H7 (cell line): ENCODE data around the gene DOK3. TPM values are rescaled to one million over a fixed set of nuclear protein-coding genes. Genes with fewer than 3 reads are reported as not detected.

Experiments used
- DNase-seq: peaks from one replicate; pipeline ENCODE4 v3.0.0; 2012
- H3K27me3 ChIP-seq: 2 replicates; pipeline ENCODE4 v1.6.0; 2011; ENCODE audit warnings: mild to moderate bottlenecking, low read length; ENCODE audit not compliant: control insufficient read depth, insufficient read depth
- H3K36me3 ChIP-seq: replicated peaks from 2 replicates; pipeline ENCODE4 v1.5.1; 2011; ENCODE audit warnings: low read length; ENCODE audit not compliant: control insufficient read depth, insufficient read depth
- H3K4me3 ChIP-seq: 2 replicates; pipeline ENCODE4 v1.5.1; 2011; ENCODE audit warnings: low read depth, mild to moderate bottlenecking, control low read depth, low read length, moderate library complexity; ENCODE audit not compliant: insufficient read depth
- total RNA-seq: library from RNA; depleted of rRNA; stranded (reverse); fragments of >200 nt; shearing (Covaris generic); gene quantifications from 2 replicates; pipeline ENCODE4 v1.2.3, GENCODE V29; 2014

Gene DOK3
- total RNA-seq, 1 experiment from 2014 or later, result 0.76 TPM

GRCh38 chr5:177526191-177526590 is 16.6 kb upstream of the DOK3 start:
- DNase-seq, result no peak
- Histone ChIP-seq H3K36me3 (peaks cover 54% of the 10 kb centered on the region), H3K4me3 (no peak overlapping the region), H3K27me3 (no peaks in the 10 kb centered on the region)

GRCh38 chr5:177524941-177525655 is 15.5 kb upstream of the DOK3 start:
- Histone ChIP-seq H3K36me3 (peaks cover 54% of the 10 kb centered on the region), H3K4me3 (no peak overlapping the region), H3K27me3 (no peaks in the 10 kb centered on the region)
- no peak for DNase-seq

- no peak for DNase-seq
- Histone ChIP-seq H3K27me3 (no peaks in the 10 kb centered on the region), H3K36me3 (peaks cover 50% of the 10 kb centered on the region), H3K4me3 (no peak overlapping the region)
These were observed 14.9 kb upstream of the DOK3 start for GRCh38 chr5:177524539-177524900.

GRCh38 chr5:177523711-177524538 is 14.3 kb upstream of the DOK3 start:
- Histone ChIP-seq H3K36me3 (peaks cover 47% of the 10 kb centered on the region), H3K4me3 (no peak overlapping the region), H3K27me3 (no peaks in the 10 kb centered on the region)
- no peak for DNase-seq

- no peak for DNase-seq
- Histone ChIP-seq H3K36me3 (peaks cover 35% of the 10 kb centered on the region), H3K27me3 (no peaks in the 10 kb centered on the region), H3K4me3 (no peak overlapping the region)
These were observed 11.4 kb upstream of the DOK3 start for GRCh38 chr5:177520916-177521513.

GRCh38 chr5:177520271-177520670 is 10.6 kb upstream of the DOK3 start:
- Histone ChIP-seq H3K36me3 (peaks cover 36% of the 10 kb centered on the region), H3K27me3 (no peaks in the 10 kb centered on the region), H3K4me3 (no peak overlapping the region)
- DNase-seq, result no peak

- Histone ChIP-seq H3K4me3 (no peak overlapping the region), H3K36me3 (peaks cover 38% of the 10 kb centered on the region), H3K27me3 (no peaks in the 10 kb centered on the region)
- DNase-seq, result no peak
These were observed 10.0 kb upstream of the DOK3 start for GRCh38 chr5:177519463-177520235.

GRCh38 chr5:177516601-177517568 is 7.3 kb upstream of the DOK3 start, which contains the start of gene DDX41:
Gene DDX41, minus strand, starts transcription at chr5:177516961. Its CDS starts 16 bp downstream, at chr5:177516945.
- Histone ChIP-seq H3K36me3 (peaks cover 50% of the 10 kb centered on the region), H3K27me3 (no peaks in the 10 kb centered on the region), H3K4me3 (peak within 1 kb of the TSS; percentile 100)
- DNase-seq, result peak; percentile 99

- DNase-seq, result no peak
- no peaks in the 10 kb centered on the region for H3K27me3 ChIP-seq
- peaks cover 46% of the 10 kb centered on the region for H3K36me3 ChIP-seq
- no peak overlapping the region for H3K4me3 ChIP-seq
These were observed 6.0 kb upstream of the DOK3 start for GRCh38 chr5:177515580-177515979.

GRCh38 chr5:177514541-177514940 is 4.9 kb upstream of the DOK3 start:
- H3K27me3 ChIP-seq, result no peaks in the 10 kb centered on the region
- H3K36me3 ChIP-seq, result peaks cover 40% of the 10 kb centered on the region
- no peak for DNase-seq
- no peak overlapping the region for H3K4me3 ChIP-seq

GRCh38 chr5:177513500-177513899 is 3.9 kb upstream of the DOK3 start:
- H3K4me3 ChIP-seq, result no peak overlapping the region
- DNase-seq, result no peak
- H3K36me3 ChIP-seq, result peaks cover 38% of the 10 kb centered on the region
- no peaks in the 10 kb centered on the region for H3K27me3 ChIP-seq

GRCh38 chr5:177512736-177513380 is 3.2 kb upstream of the DOK3 start:
- Histone ChIP-seq H3K36me3 (peaks cover 38% of the 10 kb centered on the region), H3K27me3 (no peaks in the 10 kb centered on the region), H3K4me3 (no peak overlapping the region)
- DNase-seq, result no peak
